Cardiac muscle cell (in vitro differentiated cells and primary cell): ENCODE measurements around the gene SEC61G. TPM values are rescaled to one million over a fixed set of nuclear protein-coding genes. Genes with fewer than 3 reads are reported as not detected.

ENCODE experiments used
- DNase-seq, 2 donors: peaks; one replicate each; pipeline versions ENCODE4 v3.0.0 to v3.0.0-alpha.2; 2010 to 2017; ENCODE audit warnings: low read depth in 1 of 2, low spot score in 1 of 2
- H3K27ac ChIP-seq: fragments of 200-600 bp; sonication (generic); 2 replicates; pipeline ENCODE4 v1.5.1; 2016
- H3K27me3 ChIP-seq: fragments of 200-600 bp; sonication (generic); 2 replicates; pipeline ENCODE4 v1.6.0; 2016; ENCODE audit warnings: control low read depth
- H3K36me3 ChIP-seq: fragments of 200-600 bp; sonication (generic); 2 replicates; pipeline ENCODE4 v1.5.1; 2016; ENCODE audit warnings: control low read depth
- H3K4me1 ChIP-seq: fragments of 200-600 bp; sonication (generic); 2 replicates; pipeline ENCODE4 v1.8.1; 2017; ENCODE audit warnings: low read depth, mild to moderate bottlenecking, mixed run types
- H3K4me3 ChIP-seq: fragments of 200-600 bp; sonication (generic); 2 replicates; pipeline ENCODE4 v1.5.1; 2016; ENCODE audit warnings: mild to moderate bottlenecking
- H3K9me3 ChIP-seq: fragments of 200-600 bp; sonication (generic); 2 replicates; pipeline ENCODE4 v1.5.1; 2017; ENCODE audit warnings: low read depth, mild to moderate bottlenecking, control low read depth
- CTCF ChIP-seq: IDR thresholded peaks from 2 replicates; pipeline ENCODE4 v1.5.1; 2012; ENCODE audit warnings: low read depth, mild to moderate bottlenecking, low read length
- polyA plus RNA-seq: library from polyadenylated mRNA; unstranded; fragments of >200 nt; fragmentation: Nextera tagmentation; extraction: Ambion mirVana; gene quantifications from 2 replicates; pipeline ENCODE4 v1.2.1, GENCODE V29; 2016
- total RNA-seq: library from RNA; depleted of rRNA; stranded (reverse); fragments of >200 nt; gene quantifications from 2 replicates; pipeline ENCODE4 v1.2.3, GENCODE V29; 2016

Gene SEC61G
- total and polyA plus RNA-seq, 2 experiments from 2014 or later, result 254 to 502 TPM

- Histone ChIP-seq H3K36me3 (no peaks in the 10 kb centered on the region), H3K27me3 (no peaks in the 10 kb centered on the region), H3K9me3 (no peaks in the 10 kb centered on the region), H3K4me1 (no peaks in the 10 kb centered on the region), H3K27ac (no peak overlapping the region), H3K4me3 (no peak overlapping the region)
- DNase-seq, result no peak
- no peak for TF ChIP-seq CTCF
These were observed 54.2 kb downstream of the SEC61G start for GRCh38 chr7:54704851-54705250.

Other genes with a start within 250 kb of the SEC61G start
- gene VSTM2A, start 216.8 kb downstream of the SEC61G start, total RNA-seq, result not detected in 2 replicates
- 0.28 TPM in 1 of 2 replicates, not detected in the other for gene VSTM2A, start 216.8 kb downstream of the SEC61G start, polyA plus RNA-seq